Skeletal muscle cell (primary cell): ENCODE data around the gene TTR.

Experiments
- DNase-seq: peaks from one replicate; pipeline ENCODE4 v3.0.0-alpha.2; 2010; ENCODE audit warnings: low read depth
- H3K4me3 ChIP-seq: 2 replicates; pipeline ENCODE4 v1.5.1; 2011; ENCODE audit warnings: low read depth, mild to moderate bottlenecking, control low read depth, low read length, moderate library complexity

The TTR gene

DNA sequence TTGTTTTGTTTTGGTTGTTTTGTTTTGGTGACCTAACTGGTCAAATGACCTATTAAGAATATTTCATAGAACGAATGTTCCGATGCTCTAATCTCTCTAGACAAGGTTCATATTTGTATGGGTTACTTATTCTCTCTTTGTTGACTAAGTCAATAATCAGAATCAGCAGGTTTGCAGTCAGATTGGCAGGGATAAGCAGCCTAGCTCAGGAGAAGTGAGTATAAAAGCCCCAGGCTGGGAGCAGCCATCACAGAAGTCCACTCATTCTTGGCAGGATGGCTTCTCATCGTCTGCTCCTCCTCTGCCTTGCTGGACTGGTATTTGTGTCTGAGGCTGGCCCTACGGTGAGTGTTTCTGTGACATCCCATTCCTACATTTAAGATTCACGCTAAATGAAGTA lies at the start of gene TTR:
TSS of gene TTR (plus strand) at position 250 of the 400 bp plus-strand sequence. CDS start at position 276, 26 bp downstream.
- DNase-seq = no peak
- no peak within 1 kb of the TSS for H3K4me3 ChIP-seq

DNA sequence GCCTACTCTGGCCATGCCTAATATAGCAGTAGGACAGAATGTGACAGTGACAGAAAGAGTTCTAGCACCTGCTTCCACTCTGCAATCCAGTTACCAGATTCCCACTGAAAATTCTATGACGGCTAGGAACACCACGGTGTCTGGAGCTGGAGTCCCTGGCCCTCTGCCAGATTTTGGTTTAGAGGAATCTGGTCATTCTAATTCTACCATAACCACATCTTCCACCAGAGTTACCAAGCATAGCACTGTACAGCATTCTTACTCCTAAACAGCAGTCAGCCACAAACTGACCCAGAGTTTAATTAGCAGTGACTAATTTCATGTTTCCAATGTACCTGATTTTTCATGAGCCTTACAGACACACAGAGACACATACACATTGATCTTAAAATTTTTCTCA lies 45.2 kb upstream of the TTR start:
- no peak overlapping the region for H3K4me3 ChIP-seq
- no peak for DNase-seq

- DNase-seq = no peak
- no peak overlapping the region for H3K4me3 ChIP-seq
Observed at GRCh38 chr18:31548853-31549252, 42.8 kb upstream of the TTR start.

DNA sequence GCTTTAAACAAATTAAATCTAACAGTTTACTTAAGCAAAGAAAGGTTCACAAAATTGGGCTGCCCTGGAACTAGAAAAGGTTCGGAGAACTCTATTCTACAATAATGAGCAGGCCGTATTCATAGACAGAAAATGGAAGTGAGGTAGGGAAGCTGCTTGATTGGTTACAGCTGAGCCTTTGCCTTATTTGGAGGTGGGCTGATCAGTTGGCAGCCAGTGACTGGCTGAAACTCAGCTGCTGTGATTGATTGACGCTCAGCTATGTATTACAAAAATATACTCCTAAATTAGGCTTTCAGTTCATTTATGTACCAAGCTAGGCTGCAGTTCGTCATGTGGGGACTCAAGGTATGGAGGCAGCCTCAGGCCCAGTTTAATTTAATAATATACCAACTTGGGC lies 42.3 kb upstream of the TTR start:
- no peak for DNase-seq

GRCh38 chr18:31551883-31552282 lies 39.8 kb upstream of the TTR start:
- H3K4me3 ChIP-seq = no peak overlapping the region
- DNase-seq = no peak

More for the DNA sequence above, 42.3 kb upstream of the TTR start:
- H3K4me3 ChIP-seq = no peak overlapping the region

DNA sequence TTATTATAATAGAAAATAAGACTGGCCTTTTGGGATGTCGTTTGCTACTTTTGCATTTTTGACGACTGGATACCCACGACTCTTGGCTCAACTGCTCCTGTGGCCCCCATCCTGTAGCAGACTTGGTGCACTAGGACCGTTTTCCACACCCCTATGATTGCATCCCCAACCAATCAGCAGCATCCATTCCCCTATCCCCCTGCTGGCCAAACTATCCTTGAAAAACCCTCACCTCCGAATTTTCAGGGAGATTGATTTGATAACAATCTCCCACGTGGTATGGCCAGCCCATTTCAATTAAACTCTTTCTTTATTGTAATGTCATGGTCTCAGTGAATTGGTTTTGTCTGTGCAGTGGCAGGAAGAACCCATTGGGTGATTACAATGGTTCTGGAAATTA lies 37.9 kb upstream of the TTR start:
- DNase-seq = no peak
- H3K4me3 ChIP-seq = no peak overlapping the region

- no peak overlapping the region for H3K4me3 ChIP-seq
- DNase-seq = no peak
Observed at GRCh38 chr18:31554776-31555175, 36.9 kb upstream of the TTR start.

GRCh38 chr18:31555971-31556747 lies 35.5 kb upstream of the TTR start:
- no peak overlapping the region for H3K4me3 ChIP-seq
- peak; percentile 30 for DNase-seq

- no peak overlapping the region for H3K4me3 ChIP-seq
- DNase-seq = no peak
Observed at GRCh38 chr18:31557446-31557845, 34.2 kb upstream of the TTR start.

DNA sequence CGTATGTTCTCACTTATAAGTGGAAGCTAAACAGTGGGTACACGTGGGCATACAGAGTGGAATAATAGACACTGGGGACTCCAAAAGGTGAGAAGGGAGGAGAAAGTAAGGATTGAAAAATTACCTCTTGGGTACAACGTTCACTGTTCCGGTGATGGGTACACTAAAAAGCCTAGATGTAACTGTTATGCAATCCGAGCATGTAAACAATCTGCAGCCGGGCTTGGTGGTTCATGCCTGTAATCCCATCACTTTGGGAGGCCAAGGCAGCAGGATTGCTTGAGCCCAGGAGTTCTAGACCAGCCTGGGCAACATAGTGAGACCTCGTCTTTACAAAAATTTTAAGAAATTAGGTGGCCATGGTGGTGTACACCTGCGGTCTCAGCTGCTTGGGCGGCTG lies 33.1 kb upstream of the TTR start:
- DNase-seq = no peak
- H3K4me3 ChIP-seq = no peak overlapping the region

DNA sequence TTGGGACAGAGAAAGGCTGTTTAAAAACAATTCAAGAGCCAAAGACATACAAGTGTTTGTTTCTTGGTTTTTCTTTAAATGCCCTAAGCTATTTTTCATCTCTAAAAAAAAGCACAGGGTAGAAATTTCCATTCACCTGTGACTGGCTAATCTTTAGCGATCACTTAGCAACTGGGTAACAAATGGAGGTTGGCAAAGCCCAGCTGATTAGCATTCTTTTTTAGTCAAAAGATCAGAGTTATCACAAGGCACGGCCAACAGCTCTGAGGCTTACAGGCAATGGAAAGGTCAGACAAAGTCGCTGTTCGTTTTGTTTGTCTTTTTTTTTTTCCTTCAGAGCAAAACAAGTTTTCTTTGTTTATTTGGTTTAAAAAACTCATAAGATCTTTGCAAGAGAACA lies 29.0 kb upstream of the TTR start:
- H3K4me3 ChIP-seq = no peak overlapping the region
- DNase-seq = no peak

DNA sequence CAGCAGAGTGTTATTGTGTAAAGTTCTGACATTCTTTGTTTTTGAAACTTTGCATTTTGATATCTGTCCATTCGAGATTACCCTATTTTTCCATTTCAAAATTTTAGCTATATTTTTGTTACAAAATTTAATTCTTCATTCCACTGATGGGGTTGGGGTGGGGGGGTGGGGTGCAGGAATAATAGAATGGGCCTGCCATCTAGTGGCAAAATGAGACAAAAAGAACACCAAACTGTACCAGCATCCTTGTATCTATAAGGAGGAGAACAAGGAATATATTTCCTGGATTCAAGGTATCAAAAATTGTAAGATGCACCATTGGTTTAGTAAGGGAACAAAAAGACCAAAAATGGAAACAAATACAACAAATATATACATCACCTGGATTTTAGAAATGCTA lies 27.9 kb upstream of the TTR start:
- DNase-seq = no peak
- no peak overlapping the region for H3K4me3 ChIP-seq

- DNase-seq = no peak
- no peak overlapping the region for H3K4me3 ChIP-seq
Observed at GRCh38 chr18:31565345-31565744, 26.3 kb upstream of the TTR start.

- no peak overlapping the region for H3K4me3 ChIP-seq
- no peak for DNase-seq
Observed at GRCh38 chr18:31565782-31566512, 25.7 kb upstream of the TTR start.

DNA sequence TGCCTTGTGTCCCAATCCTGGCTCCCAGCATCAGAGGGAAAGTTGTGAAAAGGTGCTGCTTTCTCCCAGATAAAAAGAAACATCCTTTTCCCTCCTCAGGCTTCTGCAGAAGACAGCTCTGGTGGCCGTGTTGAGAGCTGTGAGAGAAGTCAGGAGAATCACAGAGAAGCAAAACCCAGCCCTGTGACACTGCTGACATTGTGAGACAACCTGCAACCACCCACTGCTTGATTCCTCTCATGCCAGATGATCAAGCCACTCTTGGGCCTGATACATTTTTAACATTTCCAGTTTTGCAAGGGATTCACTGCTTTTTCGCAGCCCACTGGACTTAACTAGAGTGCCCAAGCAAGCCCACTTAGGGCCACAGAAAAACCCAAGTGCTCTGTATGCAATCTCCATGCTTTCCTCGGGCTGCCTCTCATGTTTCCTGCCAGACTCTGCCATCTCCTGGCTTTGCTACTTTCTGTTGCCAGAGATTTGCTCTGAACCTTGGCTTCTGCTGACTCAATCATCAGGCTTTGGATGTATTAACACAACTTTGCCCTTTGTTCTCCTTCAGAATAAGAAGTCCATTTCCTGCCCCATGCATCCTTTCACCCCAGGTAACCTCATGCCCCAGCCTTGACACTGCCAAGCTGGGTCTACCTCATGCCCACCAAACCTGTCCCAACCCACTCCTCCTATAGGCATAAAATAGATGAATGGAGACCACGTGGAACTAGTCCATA lies 24.9 kb upstream of the TTR start:
- H3K4me3 ChIP-seq = no peak overlapping the region
- DNase-seq = no peak

DNA sequence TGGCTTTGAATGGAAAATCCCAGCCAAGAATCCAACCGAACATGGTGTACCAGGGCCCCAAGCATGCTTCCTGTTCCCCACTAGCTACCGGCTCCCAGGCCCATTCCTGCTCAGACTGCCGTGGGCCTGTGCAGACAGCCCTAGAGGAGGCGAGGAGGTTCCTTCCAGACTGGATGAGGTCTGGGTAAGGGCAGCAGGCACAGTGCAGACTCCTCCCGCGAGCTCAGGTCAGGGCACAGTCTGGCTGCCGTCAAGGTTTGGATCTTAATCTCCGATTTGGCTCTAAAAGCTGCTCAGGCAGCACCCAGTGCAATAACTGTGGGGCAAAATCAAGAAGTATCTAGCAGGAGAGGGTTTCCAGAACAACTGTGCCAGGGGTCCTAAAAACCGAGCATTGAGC lies 19.3 kb upstream of the TTR start:
- no peak overlapping the region for H3K4me3 ChIP-seq
- DNase-seq = no peak

DNA sequence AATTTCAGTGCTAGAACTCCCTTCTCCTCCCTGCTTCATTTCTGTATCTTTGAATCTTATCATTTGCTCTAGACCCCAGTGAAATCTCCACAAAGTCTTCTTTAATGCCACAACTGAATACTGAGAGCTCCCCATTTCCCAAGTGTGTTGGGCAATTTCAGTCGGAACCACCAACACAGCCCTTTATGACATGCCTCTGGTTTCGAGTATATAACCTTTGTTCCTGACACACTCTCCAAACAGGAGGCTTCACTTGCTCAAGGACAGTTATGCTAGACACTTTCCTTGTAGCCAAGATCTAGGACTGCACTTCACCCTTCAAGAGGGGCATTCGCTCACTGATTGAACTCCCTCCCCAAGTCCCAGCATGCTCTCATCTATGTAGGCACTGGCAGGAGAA lies 18.6 kb upstream of the TTR start:
- H3K4me3 ChIP-seq = no peak overlapping the region
- no peak for DNase-seq

- DNase-seq = no peak
- no peak overlapping the region for H3K4me3 ChIP-seq
Observed at GRCh38 chr18:31574359-31574758, 17.3 kb upstream of the TTR start.

GRCh38 chr18:31575515-31576257 lies 16.0 kb upstream of the TTR start:
- no peak overlapping the region for H3K4me3 ChIP-seq
- DNase-seq = no peak

- DNase-seq = no peak
Observed at GRCh38 chr18:31576670-31577069, 15.0 kb upstream of the TTR start.

More at GRCh38 chr18:31576670-31577069, 15.0 kb upstream of the TTR start:
- no peak overlapping the region for H3K4me3 ChIP-seq
